Activated CD8-positive, alpha-beta T cell treated with anti-CD3 and anti-CD28 coated beads for 36 hours (primary cell): ENCODE data around the gene RNF151. TPM values are rescaled to one million over a fixed set of nuclear protein-coding genes. Genes with fewer than 3 reads are reported as not detected.

Experiments
- ATAC-seq: fragments of 200-7000 bp; cut with Tn5 transposase; one replicate; pipeline ENCODE4 v1.10.0; 2021; ENCODE audit warnings: mild to moderate bottlenecking, moderate library complexity
- CTCF ChIA-PET: fragments of 350-600 bp; sonication (Branson Sonifier 250); formaldehyde crosslinking; loops from one replicate; lab custom pipeline; 2021; ENCODE audit warnings: antibody characterized with exemption; lab: Charles Lee
- POLR2A ChIA-PET: fragments of 350-600 bp; sonication (Branson Sonifier 250); formaldehyde crosslinking; loops from one replicate; lab custom pipeline; 2021; ENCODE audit warnings: antibody characterized with exemption; lab: Charles Lee
- DNase-seq: peaks from one replicate; pipeline ENCODE4 v3.0.0-alpha.2; 2020
- H3K27ac Mint-ChIP-seq: one replicate; pipeline ENCODE4 v1.8.0; 2021; ENCODE audit warnings: mild to moderate bottlenecking, mixed read lengths
- H3K27me3 Mint-ChIP-seq: one replicate; pipeline ENCODE4 v1.8.0; 2021; ENCODE audit warnings: mixed read lengths
- H3K36me3 Mint-ChIP-seq: one replicate; pipeline ENCODE4 v1.8.0; 2021; ENCODE audit warnings: low read depth, mixed read lengths
- H3K4me1 Mint-ChIP-seq: one replicate; pipeline ENCODE4 v1.8.0; 2021; ENCODE audit warnings: low read depth, mixed read lengths
- H3K4me3 Mint-ChIP-seq: one replicate; pipeline ENCODE4 v1.8.0; 2021; ENCODE audit warnings: mild to moderate bottlenecking, moderate library complexity, mixed read lengths
- H3K9me3 Mint-ChIP-seq: one replicate; pipeline ENCODE4 v1.8.0; 2021; ENCODE audit warnings: mixed read lengths
- intact Hi-C: fragments of 100-400 bp; cut with micrococcal nuclease; formaldehyde crosslinking; loops from one replicate; pipeline ENCODE4 v1.10.0; 2022
- total RNA-seq, 2 experiments: library from RNA; stranded (reverse); gene quantifications; one replicate each; pipeline ENCODE4 v1.2.3, GENCODE V29; 2021
- TF ChIP-seq, protein P1 (sequence below): fragments of 200-600 bp; IDR thresholded peaks from one replicate; pipeline ENCODE4 v1.8.0; 2022; ENCODE audit warnings: antibody characterized with exemption, mild to moderate bottlenecking

Gene RNF151
- total RNA-seq, 2 experiments from 2014 or later = not detected

- CTCF ChIA-PET = interaction anchor here (1.0 to 4.6 kb wide), 12 partner anchors 9 to 167 kb away, joined by 3 to 34 read pairs (median 7); partner anchors contain the start of genes GFER, NTHL1, PKD1 and TSC2
- Mint-ChIP-seq H3K27me3 (no peaks in the 10 kb centered on the region), H3K9me3 (no peaks in the 10 kb centered on the region), H3K4me3 (no peak overlapping the region), H3K4me1 (peaks cover 37% of the 10 kb centered on the region), H3K36me3 (peaks cover 43% of the 10 kb centered on the region), H3K27ac (no peak overlapping the region)
- TF ChIP-seq, protein P1, sequence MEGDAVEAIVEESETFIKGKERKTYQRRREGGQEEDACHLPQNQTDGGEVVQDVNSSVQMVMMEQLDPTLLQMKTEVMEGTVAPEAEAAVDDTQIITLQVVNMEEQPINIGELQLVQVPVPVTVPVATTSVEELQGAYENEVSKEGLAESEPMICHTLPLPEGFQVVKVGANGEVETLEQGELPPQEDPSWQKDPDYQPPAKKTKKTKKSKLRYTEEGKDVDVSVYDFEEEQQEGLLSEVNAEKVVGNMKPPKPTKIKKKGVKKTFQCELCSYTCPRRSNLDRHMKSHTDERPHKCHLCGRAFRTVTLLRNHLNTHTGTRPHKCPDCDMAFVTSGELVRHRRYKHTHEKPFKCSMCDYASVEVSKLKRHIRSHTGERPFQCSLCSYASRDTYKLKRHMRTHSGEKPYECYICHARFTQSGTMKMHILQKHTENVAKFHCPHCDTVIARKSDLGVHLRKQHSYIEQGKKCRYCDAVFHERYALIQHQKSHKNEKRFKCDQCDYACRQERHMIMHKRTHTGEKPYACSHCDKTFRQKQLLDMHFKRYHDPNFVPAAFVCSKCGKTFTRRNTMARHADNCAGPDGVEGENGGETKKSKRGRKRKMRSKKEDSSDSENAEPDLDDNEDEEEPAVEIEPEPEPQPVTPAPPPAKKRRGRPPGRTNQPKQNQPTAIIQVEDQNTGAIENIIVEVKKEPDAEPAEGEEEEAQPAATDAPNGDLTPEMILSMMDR = no peak
- ATAC-seq (no peak), DNase-seq (no peak)
- intact Hi-C loops = no loop called here
- POLR2A ChIA-PET = interaction anchor here (1.0 to 1.9 kb wide), 8 partner anchors 9 to 150 kb away, joined by 3 to 7 read pairs (median 5); partner anchors contain the start of genes GFER, NPW, RPS2 and TRAF7
These were observed 38.3 kb downstream of the RNF151 start for GRCh38 chr16:2004795-2005517.

DNA sequence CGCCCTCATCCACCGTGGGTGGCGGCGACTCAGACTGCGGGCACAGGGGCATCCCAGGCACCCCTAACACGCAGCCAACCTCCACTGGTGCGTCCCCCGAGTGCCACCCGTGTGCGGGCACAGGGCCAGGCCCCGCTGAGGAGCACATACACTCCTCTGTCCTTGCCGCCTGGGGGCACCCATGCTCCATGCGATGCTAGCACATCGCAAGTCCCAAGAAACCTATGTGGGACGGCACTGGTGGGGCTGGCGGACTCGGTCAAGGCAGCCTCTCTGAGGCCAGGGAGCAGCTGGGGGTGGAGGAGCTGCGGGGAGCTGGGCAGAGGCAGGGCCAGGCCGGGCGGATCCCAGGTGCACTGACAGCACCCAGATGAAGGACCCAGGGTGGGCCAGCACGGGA lies 39.0 kb downstream of the RNF151 start:
- no peaks in the 10 kb centered on the region for H3K9me3 Mint-ChIP-seq
- ChIA-PET CTCF (interaction anchor here (1.8 to 4.6 kb wide), 4 partner anchors 13 to 135 kb away, joined by 8 to 34 read pairs (median 18); partner anchors contain the start of genes NTHL1 and TSC2), POLR2A (interaction anchor here (1.0 to 1.5 kb wide), 6 partner anchors 10 to 149 kb away, joined by 3 to 6 read pairs (median 4); partner anchors contain the start of genes GFER, NPW, RPS2 and TRAF7)
- no peak overlapping the region for H3K4me3 Mint-ChIP-seq
- H3K4me1 Mint-ChIP-seq = peaks cover 41% of the 10 kb centered on the region
- intact Hi-C loops = no loop called here
- H3K27ac Mint-ChIP-seq = no peak overlapping the region
- no peak for ATAC-seq
- H3K36me3 Mint-ChIP-seq = peaks cover 48% of the 10 kb centered on the region
- TF ChIP-seq, protein P1 = no peak
- no peak for DNase-seq
- H3K27me3 Mint-ChIP-seq = no peaks in the 10 kb centered on the region

DNA sequence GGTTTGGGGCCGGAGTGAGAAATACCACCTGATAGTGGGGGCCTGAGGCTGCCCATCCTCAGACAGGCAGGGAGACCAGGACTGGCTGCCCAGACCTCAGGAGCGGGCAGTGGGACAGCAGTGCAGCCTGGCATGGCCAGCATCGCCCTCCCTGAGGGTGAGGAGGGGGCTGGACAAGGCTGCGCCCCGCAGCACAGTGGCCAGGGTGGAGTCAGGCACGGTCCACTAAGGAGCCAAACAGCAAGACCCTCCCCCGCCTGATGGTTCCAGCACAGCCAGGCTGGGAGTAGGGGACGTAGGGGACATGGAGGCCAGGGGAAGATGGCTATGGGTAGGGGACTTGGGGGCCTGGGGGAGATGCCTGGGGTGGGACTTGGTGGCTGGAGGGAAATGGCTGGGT lies 39.7 kb downstream of the RNF151 start:
- Mint-ChIP-seq H3K4me1 (peaks cover 41% of the 10 kb centered on the region), H3K9me3 (no peaks in the 10 kb centered on the region)

GRCh38 chr16:2007081-2007836 lies 40.6 kb downstream of the RNF151 start:
- CTCF ChIA-PET = interaction anchor here (1.1 to 2.2 kb wide), 2 partner anchors 134 to 148 kb away, joined by 4 to 8 read pairs; no protein-coding TSS in a partner anchor

More for the DNA sequence above, 39.7 kb downstream of the RNF151 start:
- CTCF ChIA-PET = interaction anchor here (4.1 kb wide), 1 partner anchor 134 kb away, joined by 27 read pairs; no protein-coding TSS in a partner anchor
- H3K27ac Mint-ChIP-seq = no peak overlapping the region
- H3K27me3 Mint-ChIP-seq = no peaks in the 10 kb centered on the region
- H3K36me3 Mint-ChIP-seq = peaks cover 43% of the 10 kb centered on the region
- ATAC-seq (no peak), DNase-seq (no peak)
- intact Hi-C loops = no loop called here
- H3K4me3 Mint-ChIP-seq = peak overlapping the region; percentile 97
- TF ChIP-seq, protein P1 = no peak
- POLR2A ChIA-PET = interaction anchor here (1.5 kb wide), 1 partner anchor 149 kb away, joined by 6 read pairs; the partner anchor contains the start of gene TRAF7

More at GRCh38 chr16:2007081-2007836, 40.6 kb downstream of the RNF151 start:
- TF ChIP-seq, protein P1 = no peak
- Mint-ChIP-seq H3K4me3 (peak overlapping the region; percentile 97), H3K36me3 (peaks cover 38% of the 10 kb centered on the region), H3K9me3 (no peaks in the 10 kb centered on the region), H3K27me3 (no peaks in the 10 kb centered on the region), H3K4me1 (peaks cover 41% of the 10 kb centered on the region), H3K27ac (peak overlapping the region; percentile 91)
- DNase-seq (no peak), ATAC-seq (no peak)
- POLR2A ChIA-PET = interaction anchor here (1.1 to 2.8 kb wide), 6 partner anchors 9 to 152 kb away, joined by 3 to 16 read pairs (median 8); partner anchors contain the start of genes NOXO1 and TRAF7
- intact Hi-C loops = no loop called here
